ENCODE measurements around the gene FOXC1. TPM values are rescaled to one million over a fixed set of nuclear protein-coding genes. Genes with fewer than 3 reads are reported as not detected.

Gene FOXC1
- total RNA-seq, 1 experiment from 2014 or later: 5.9 TPM

DNA sequence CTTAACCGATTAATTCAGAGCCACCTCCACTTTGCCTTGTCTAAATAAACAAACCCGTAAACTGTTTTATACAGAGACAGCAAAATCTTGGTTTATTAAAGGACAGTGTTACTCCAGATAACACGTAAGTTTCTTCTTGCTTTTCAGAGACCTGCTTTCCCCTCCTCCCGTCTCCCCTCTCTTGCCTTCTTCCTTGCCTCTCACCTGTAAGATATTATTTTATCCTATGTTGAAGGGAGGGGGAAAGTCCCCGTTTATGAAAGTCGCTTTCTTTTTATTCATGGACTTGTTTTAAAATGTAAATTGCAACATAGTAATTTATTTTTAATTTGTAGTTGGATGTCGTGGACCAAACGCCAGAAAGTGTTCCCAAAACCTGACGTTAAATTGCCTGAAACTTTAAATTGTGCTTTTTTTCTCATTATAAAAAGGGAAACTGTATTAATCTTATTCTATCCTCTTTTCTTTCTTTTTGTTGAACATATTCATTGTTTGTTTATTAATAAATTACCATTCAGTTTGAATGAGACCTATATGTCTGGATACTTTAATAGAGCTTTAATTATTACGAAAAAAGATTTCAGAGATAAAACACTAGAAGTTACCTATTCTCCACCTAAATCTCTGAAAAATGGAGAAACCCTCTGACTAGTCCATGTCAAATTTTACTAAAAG lies 2.7 kb downstream of the FOXC1 start:
- DNase-seq (ENCODE audit: low read depth): no peak

DNA sequence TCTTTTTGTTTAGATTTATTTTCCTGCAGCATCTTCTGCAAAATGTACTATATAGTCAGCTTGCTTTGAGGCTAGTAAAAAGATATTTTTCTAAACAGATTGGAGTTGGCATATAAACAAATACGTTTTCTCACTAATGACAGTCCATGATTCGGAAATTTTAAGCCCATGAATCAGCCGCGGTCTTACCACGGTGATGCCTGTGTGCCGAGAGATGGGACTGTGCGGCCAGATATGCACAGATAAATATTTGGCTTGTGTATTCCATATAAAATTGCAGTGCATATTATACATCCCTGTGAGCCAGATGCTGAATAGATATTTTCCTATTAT lies 3.2 kb downstream of the FOXC1 start:
- peak; percentile 77 for DNase-seq (ENCODE audit: low read depth)

DNA sequence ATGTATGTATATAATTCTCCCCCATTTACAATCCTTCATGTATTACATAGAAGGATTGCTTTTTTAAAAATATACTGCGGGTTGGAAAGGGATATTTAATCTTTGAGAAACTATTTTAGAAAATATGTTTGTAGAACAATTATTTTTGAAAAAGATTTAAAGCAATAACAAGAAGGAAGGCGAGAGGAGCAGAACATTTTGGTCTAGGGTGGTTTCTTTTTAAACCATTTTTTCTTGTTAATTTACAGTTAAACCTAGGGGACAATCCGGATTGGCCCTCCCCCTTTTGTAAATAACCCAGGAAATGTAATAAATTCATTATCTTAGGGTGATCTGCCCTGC lies 3.6 kb downstream of the FOXC1 start:
- DNase-seq (ENCODE audit: low read depth): no peak

DNA sequence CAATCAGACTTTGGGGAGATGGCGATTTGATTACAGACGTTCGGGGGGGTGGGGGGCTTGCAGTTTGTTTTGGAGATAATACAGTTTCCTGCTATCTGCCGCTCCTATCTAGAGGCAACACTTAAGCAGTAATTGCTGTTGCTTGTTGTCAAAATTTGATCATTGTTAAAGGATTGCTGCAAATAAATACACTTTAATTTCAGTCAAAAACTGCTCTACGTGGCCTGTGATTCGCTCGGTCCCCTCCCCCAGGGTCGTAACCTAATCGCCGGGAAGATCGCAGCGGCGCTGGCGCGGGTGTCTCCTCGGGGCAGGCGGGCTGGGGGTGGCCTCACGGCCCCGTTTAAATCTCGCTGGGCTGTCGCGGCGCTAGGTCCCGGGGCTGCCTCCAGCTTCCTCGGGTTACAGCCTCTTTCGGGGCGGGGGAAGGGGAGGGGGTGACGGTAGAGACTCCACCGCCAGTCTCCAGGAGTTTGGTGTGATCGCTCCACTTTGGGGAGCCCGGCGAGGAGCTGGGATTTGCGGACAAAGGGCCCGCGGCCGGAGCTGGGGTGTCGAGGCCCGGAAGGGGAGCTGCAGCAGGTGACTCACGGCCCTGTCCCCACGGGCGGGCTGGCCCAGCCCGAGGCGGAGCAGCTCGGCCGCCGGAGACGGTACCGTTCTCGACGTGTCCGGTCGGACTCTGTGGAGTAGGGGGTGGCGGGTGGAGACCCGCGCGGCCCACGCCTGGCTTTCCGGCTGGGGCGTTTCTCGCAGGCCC lies 4.2 kb downstream of the FOXC1 start:
- peak; percentile 44 for DNase-seq (ENCODE audit: low read depth)

DNA sequence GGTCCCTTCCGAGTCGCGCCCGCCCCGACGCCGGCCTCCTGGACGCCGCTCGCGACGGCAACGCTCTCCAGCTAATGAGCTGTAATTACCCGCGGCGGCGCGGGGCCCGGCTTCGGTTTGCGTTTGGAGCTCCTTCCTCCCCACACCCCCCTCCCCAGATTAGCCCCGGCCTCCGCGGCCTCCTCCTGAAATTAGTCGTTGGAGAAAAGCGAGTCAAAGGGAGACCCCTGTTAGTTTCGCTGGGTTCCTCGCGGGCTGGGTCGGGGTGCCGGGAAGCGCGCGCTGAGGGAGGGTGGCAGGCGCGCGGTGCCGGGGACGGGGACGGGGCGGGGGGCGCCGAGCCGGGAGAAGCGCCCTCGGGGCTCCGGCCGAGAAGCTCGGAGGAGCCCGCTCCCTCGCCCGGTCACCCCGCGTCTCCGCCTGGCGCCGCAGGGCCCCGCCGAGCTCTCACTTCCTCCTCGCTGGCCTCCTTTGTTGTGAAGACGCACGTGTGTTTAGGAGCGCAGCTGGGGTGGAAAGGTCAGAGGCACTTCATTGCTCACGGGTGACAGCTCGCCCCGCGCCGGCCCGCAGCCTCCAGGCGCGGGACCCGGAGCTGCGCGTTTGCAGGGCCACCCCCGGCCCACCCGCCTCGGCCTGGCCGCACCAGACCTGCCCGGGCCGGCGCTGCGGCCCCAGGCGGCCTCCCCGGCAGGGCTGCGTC lies 4.9 kb downstream of the FOXC1 start:
- no peak for DNase-seq (ENCODE audit: low read depth)

DNA sequence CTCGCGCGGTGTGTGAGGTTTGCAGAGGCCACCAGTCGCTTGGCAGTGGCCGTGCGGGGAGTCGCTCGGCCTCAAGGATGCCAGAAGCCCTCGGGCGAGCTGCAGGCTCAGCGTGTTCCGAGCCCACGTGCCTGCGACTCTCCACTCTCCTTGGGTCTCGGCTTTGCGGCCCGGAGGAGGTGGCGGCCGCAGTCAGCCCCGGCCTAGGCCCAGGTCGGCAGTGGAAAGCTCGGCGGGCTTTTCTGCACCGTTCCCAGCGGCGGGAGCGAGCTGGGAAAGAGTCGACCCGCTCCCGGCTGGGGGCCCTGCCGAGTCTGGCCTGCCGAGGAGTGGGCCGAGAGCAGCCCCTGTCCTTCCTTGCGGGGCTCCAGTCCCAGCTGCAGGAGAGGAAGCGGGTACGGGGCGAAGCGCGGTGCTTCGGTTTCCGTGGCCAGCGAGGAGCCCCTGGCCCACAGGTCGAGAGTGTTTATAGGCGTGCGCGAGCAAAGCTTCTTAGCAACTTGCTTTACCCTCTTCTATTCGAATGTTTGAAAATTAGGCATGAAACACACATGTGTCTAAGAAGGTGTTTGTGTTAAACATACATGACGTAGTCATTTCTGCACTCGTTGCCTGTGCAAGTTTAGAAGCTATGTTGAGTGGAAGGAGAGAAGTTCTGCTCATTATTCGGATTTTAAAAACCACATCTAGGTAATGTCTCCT lies 5.6 kb downstream of the FOXC1 start:
- no peak for DNase-seq (ENCODE audit: low read depth)

DNA sequence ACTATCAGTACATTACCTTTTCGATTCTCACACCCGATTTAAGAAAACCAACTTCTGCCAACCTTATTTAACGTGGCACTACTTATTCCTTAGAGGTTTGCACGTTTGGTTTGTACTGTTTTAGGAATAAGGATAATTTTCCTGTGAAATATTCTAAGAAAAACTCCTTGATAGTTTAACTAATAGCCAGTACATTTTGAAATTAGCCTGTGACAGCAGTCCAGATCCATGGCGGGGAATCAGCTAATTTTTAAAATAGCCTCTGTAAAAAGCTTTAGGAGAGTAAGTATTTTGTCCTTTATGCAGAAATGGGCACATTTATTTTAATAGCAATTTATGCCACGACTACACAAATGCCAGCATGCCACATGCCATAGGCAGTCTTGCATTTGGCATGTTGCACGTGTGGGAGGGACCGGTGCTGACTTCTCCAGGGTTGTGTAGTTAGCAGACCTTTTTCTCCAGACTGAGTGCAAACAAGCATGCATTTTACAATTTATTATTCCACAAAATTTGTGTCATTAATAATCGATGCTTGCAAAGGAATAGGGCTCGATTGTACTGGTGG lies 6.2 kb downstream of the FOXC1 start:
- DNase-seq (ENCODE audit: low read depth): no peak

DNA sequence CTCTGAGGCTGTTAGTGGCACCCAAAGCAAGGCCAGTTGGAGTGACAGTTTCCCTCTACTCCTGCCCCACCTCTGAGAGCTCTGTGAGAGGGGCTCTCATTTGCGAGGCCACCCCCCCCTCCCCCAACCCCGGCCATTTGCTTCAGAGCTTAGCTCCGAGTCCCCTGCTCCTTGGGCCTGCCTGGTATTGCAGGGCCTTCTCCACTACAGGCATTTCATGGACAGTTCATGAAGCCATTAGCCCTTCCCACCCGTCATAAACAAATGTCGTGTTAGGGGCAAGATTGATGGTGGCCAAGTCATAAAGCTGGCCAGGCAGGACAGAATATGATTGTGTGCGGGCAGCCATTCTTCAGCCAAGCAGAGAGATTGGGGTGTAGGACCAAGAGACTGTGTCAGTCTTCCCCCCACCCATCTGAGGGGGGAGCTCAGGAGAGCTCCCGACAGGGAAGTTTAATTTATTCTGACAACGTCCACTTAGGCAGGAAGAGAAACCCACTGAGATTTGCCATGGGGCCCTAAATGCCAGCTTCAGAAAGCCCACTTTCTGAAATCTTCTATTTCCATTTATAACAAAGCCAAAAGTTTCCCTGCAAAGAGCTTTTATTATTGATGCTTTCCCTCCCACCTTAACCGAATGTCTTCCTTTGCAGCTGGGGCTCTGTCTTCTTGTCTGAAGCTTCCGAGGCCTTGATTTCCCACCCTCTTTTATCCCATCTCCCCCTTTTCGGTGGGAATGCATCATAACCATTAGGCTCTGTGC lies 7.2 kb downstream of the FOXC1 start:
- DNase-seq (ENCODE audit: low read depth): no peak

DNA sequence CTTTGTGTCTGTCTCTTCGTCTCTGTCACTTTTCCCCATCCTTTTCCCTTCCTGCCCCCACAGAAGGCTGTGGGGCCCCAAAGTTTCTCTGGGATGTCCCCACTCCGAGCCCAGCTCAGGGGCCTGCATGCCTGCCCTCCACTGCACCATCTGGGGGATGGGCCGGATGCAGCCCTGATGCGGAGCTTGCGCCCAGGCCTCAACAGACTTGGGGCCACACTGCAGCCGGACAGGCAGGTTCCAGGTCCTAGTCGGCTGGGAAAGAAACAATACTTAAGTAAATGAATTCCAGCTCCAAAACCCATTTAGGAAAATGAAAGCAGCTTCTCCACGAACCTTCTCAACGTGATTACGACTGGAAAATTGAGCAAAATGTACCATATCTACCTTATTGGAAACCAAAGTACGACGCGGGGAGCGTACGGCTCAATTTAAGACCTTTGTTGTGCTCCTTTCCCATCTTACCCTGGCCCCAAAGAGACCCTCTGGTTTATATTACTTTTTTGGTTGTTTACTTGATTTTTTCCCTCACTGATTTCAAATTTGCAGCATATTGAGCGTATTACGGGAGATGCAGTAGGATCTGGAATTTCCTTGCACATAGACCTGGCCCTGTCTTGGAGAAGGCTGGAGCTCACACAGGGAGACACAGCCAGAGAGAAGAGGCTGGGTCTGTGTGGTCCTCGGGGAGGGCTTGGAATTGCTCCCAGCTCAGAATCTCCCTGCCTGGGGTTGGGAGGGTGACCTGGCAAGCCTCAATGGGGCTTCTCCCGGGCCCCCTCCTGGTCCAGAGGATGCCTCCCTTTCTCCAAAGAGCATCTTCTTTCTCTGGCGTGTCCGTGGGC lies 8.0 kb downstream of the FOXC1 start:
- no peak for DNase-seq (ENCODE audit: low read depth)

DNA sequence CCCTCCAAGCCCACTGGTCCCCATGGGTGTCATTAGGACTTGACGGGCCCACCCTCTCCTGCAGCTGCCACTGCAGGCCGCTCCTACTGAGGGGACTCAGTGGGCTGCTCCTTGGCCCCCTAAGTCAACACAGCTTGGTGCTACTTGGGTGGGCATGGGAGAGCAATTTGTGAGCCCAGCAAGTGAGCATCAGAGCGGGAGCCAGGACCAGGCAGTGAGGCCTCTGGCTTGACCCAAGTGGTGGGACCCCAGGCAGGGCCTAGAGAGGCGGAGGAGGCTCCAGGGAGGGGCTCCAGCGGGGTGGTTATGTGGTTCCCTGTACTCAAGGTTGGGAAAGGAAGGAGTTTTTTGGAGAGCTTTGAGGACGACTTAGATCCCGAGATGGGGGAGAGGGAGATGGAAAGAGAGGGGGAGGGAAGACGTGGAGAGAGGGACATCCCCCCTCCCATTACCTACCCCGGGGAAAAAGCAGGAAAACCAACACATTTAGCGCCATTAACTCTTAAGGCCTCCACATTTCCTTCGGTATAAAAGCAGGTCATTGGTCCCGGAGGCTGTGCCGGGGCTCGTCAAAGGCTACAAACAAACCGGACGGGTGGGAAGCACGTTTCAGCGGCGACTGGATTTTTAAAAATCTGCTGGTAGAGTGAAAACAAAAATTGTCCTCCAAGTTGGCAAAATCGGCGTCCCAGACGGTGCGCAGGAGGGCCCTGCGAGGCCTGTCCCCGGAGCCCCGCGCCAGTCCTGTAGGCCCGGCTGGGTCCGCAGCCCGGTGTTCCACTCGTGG lies 8.8 kb downstream of the FOXC1 start:
- DNase-seq (ENCODE audit: low read depth): no peak

DNA sequence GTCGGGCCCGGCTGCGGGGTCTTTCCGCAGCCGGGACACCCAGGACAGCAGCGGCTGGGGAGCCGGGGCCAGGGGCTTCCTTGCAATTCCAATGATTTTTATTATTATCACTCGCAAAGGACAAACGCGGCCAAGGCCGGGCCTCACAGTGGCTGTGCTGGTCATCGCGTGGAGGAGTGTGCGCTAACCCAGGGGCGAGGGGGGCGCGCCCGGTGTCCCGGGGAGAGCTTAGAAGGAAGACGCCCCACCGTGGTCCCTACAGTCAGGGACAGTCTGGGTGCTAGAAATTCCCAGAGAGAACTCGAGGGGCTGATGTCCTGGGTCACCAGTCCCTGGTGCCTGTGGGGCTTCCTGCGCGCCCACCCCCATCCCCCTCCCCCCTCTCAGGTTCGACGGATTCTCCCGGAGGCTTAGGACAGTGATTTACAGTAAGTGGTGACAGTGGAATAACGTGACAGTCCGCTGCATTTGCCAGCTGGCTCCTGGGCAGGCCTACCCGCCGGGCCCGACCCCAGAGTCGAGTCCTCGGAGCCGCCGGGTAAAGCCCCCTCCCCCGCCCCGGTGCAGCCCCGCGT lies 9.5 kb downstream of the FOXC1 start:
- DNase-seq (ENCODE audit: low read depth): no peak

DNA sequence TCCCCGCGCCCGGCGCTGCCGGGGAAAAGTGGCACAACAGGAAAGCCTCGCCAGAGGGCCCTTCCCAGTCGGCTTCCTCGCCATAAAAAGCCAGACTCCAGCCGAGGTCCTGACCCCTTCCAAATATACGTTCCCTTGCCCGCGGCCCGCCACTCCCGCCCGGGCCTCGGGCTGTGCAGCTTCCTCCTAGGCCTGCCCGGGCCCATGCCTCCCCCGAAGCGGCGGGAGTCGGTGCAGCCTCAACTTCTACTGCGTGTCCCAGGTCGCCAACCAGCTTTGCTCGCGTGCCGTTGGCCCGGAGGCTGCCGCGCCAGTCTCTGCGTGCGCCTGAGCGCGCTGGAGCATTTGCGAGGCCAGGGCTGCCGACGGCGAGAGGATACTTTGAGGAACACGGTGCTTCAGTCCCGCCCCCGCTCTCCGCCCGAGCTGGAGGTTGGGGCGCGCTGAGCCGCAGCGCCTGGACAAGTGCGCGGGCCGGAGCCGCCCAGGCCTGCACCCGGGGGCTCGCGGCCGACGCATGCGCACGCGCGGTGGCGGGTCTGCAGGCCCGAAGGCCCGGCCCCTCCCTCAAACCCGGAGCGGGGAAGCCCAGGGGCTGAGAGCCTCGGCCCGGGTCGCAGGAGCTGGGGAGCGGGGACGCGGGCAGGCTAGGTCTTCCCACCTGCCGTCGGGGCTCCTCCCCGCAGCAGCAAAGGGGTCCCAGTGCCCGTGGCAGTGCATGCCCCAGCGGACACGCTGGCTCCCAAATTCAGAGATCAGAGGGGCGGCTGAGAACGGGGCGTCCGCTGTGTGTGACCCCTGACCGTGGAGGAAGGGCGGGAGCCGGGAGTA lies 10.2 kb downstream of the FOXC1 start:
- DNase-seq (ENCODE audit: low read depth): no peak

DNA sequence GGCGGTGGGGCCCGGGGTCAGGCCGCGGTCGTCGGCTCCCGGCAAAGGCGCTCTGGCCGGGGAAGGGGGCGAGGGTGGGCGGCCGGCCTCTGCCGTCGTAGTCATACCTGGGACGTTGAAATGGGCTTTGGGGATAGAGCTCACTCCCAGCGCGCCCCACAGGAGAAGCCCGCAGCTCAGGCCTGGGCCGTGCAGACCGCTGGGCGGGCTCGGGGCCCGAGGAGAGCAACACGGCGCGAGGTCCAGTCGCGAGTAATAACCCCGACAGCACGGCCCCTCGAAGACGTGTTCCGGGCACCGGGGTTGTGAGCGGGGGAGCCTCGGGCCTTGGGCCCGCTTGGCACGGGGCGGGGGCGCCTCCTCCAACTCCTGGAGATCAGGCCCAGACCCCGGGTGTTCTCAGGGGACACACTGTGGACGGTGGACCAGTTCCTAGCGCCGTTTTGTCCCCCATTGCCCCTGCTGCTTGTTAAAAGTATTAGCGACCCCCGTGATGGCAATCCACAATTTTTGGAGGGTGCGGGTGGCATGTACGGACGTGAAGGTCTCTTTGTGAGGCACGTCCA lies 10.9 kb downstream of the FOXC1 start:
- no peak for DNase-seq (ENCODE audit: low read depth)

DNA sequence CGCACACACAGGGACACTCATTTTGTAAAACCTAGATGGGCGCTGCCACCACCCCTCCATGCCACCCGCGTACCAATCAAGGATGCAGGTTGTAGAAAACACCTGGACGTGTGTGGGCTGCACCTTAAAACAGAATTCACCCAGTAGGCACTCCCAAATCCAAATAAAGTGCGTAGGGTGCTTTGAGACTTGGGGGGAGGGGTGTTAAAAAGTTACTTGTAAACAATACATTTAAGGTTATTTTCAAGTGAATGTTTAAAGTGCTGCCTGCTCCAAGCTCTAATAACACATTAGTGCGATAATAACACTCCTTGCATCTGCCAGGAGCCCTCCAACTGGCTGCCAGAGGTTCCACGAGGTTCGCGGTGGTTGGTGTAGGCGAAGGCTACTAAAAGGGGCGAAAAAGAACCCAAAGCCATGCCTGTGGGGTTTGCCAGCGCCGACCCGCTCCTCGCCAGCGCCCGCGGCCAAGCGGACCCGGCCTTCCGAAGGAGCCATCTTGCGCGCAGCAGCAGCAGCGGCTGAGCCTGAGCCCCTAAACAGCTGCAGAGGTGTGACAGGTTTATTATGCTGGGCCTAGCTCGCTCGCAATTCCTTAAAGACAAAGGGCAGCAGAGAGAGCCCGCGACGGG lies 11.5 kb downstream of the FOXC1 start:
- no peak for DNase-seq (ENCODE audit: low read depth)

DNA sequence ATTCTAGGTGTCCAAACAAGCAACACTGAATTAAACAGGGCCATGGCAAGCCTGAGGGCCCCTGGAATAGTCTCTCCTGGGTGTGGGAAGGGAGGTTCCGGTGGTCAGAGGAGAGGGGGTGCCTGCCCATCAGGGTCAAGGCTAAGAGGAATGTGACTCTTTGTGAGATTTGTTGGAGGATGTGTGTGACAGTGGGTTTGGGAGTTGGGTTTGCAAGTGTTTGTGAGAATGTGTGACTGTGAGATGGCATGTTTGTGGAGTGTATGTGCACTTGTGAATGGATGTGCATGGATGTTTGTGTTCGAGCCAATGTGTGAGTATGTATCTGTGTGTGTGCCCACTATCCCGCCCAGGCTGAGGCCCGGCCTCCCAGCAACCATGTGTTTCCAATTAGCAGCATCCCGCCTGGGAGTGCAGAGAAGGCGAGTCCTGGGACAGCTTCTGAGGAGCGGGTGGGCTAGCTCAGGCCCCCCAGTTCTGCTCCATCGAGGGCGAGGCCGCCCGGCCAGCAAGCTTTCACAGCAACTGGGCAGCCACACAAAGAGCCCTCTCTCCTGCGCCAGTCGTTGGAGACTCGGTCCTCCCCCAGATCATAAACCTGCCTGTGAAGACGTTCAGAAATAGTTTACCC lies 12.6 kb downstream of the FOXC1 start:
- no peak for DNase-seq (ENCODE audit: low read depth)

DNA sequence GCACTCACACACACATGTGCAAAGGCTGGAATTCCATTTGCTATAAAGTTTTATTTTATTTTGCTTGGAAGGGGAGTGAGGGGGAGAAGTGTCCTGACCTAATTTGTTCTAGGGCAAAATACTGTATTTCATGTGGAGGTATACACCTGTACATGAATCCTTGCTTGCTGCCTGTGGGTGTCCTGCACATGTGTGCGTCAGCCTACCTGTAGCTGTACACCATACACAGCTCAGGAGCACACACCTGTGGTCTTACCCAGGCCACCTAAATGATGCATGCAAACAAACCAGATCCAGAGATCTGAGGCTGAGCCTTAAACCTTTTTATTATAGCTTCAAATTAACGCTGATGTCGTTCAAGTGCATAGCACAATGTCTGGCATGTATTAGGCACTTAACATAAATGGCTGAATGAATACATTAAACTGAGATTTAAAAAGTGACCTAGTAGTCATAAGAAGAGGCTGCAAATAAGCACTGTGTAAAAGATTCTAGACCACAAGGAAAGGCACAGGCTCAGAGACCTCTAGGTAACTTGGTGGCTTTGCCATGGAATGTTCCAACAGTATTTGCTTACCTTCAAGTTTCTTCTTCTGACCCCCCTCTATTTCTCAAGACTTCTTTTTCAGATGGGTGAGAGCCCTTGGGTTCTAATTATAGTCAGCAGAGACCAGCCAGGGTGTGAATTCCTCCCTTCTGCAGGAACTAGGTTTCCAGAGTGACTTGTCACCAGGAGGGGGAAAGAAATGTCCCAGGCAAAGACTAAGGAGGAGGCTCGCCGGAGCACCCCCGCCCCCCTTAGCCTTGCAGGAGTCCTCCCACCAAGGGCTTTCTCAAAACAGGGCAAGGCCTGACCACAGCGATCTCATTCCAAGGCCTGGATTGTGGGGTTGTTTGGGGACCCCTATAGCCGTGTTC lies 13.4 kb downstream of the FOXC1 start:
- DNase-seq (ENCODE audit: low read depth): no peak
